Chondrocyte (in vitro differentiated cells): ENCODE measurements around the gene GPN3. TPM values are rescaled to one million over a fixed set of nuclear protein-coding genes. Genes with fewer than 3 reads are reported as not detected.
"Not testable (repeated sequence)": the region's sequence is repeated elsewhere in the genome, so short reads cannot be mapped to it uniquely, and the experiment has no call there.

Experiments used
- DNase-seq: peaks from one replicate; pipeline ENCODE4 v3.0.0; 2021; ENCODE audit warnings: mixed read lengths, low spot score
- H3K27ac Mint-ChIP-seq: one replicate; pipeline ENCODE4 v1.8.0; 2021; ENCODE audit warnings: mild to moderate bottlenecking, moderate library complexity, mixed read lengths; ENCODE audit not compliant: unreplicated experiment
- H3K27me3 Mint-ChIP-seq: 2 replicates; pipeline ENCODE4 v1.8.0; 2021; ENCODE audit warnings: low read depth, mixed read lengths
- H3K36me3 Mint-ChIP-seq: 2 replicates; pipeline ENCODE4 v1.8.0; 2021; ENCODE audit warnings: low read depth, mixed read lengths
- H3K4me1 Mint-ChIP-seq: 2 replicates; pipeline ENCODE4 v1.8.0; 2021; ENCODE audit warnings: low read depth, mild to moderate bottlenecking, mixed read lengths
- H3K4me3 Mint-ChIP-seq: one replicate; pipeline ENCODE4 v1.8.0; 2021; ENCODE audit warnings: mild to moderate bottlenecking, moderate library complexity, mixed read lengths; ENCODE audit not compliant: unreplicated experiment
- H3K9me3 Mint-ChIP-seq: 2 replicates; pipeline ENCODE4 v1.8.0; 2021; ENCODE audit warnings: low read depth, mixed read lengths
- CTCF ChIP-seq: fragments of 200-600 bp; sonication (generic); IDR thresholded peaks from 2 replicates; pipeline ENCODE4 v1.5.0; 2021; ENCODE audit warnings: antibody characterized with exemption, mild to moderate bottlenecking, moderate library complexity
- total RNA-seq: library from RNA; stranded (reverse); gene quantifications from 3 replicates; pipeline ENCODE4 v1.2.1, GENCODE V29; 2021

GPN3 gene
- total RNA-seq, 1 donor from 2014 or later, result 15.3 TPM

- no peak for TF ChIP-seq CTCF
- Mint-ChIP-seq H3K27me3 (no peaks in the 10 kb centered on the region), H3K36me3 (peaks cover 25% of the 10 kb centered on the region), H3K4me1 (peaks cover 4% of the 10 kb centered on the region), H3K9me3 (no peaks in the 10 kb centered on the region), H3K27ac (no peak overlapping the region), H3K4me3 (no peak overlapping the region)
- no peak for DNase-seq
These were observed 31.8 kb downstream of the GPN3 start for GRCh38 chr12:110436231-110436630.

- Mint-ChIP-seq H3K27me3 (no peaks in the 10 kb centered on the region), H3K27ac (no peak overlapping the region), H3K4me1 (peaks cover 4% of the 10 kb centered on the region), H3K36me3 (peaks cover 21% of the 10 kb centered on the region), H3K9me3 (no peaks in the 10 kb centered on the region), H3K4me3 (no peak overlapping the region)
- DNase-seq, result no peak
- no peak for TF ChIP-seq CTCF
These were observed 36.0 kb downstream of the GPN3 start for GRCh38 chr12:110431957-110432587.

GRCh38 chr12:110429676-110430075, 38.4 kb downstream of the GPN3 start:
- not testable (repeated sequence) for H3K4me3 Mint-ChIP-seq, H3K27ac Mint-ChIP-seq, H3K36me3 Mint-ChIP-seq, H3K27me3 Mint-ChIP-seq, H3K4me1 Mint-ChIP-seq, DNase-seq, H3K9me3 Mint-ChIP-seq

GRCh38 chr12:110426406-110426805, 41.7 kb downstream of the GPN3 start:
- H3K9me3 Mint-ChIP-seq, result no peaks in the 10 kb centered on the region
- H3K27me3 Mint-ChIP-seq, result no peaks in the 10 kb centered on the region
- TF ChIP-seq CTCF, result no peak
- DNase-seq, result no peak
- H3K4me3 Mint-ChIP-seq, result no peak overlapping the region
- H3K36me3 Mint-ChIP-seq, result no peaks in the 10 kb centered on the region
- H3K4me1 Mint-ChIP-seq, result peaks cover 9% of the 10 kb centered on the region
- H3K27ac Mint-ChIP-seq, result no peak overlapping the region

- Mint-ChIP-seq H3K4me1 (peaks cover 7% of the 10 kb centered on the region), H3K27me3 (no peaks in the 10 kb centered on the region), H3K9me3 (no peaks in the 10 kb centered on the region), H3K36me3 (no peaks in the 10 kb centered on the region), H3K4me3 (no peak overlapping the region), H3K27ac (no peak overlapping the region)
- DNase-seq, result no peak
- TF ChIP-seq CTCF, result no peak
These were observed 43.8 kb downstream of the GPN3 start for GRCh38 chr12:110424237-110424636.

- peaks cover 7% of the 10 kb centered on the region for H3K4me1 Mint-ChIP-seq
- H3K27me3 Mint-ChIP-seq, result no peaks in the 10 kb centered on the region
- no peak overlapping the region for H3K4me3 Mint-ChIP-seq
- H3K36me3 Mint-ChIP-seq, result no peaks in the 10 kb centered on the region
- no peak for DNase-seq
- no peaks in the 10 kb centered on the region for H3K9me3 Mint-ChIP-seq
- no peak for TF ChIP-seq CTCF
- H3K27ac Mint-ChIP-seq, result no peak overlapping the region
These were observed 46.4 kb downstream of the GPN3 start for GRCh38 chr12:110421701-110422100.
